CD4-positive, alpha-beta T cell treated with Interleukin-17A for 1 hour (primary cell): ENCODE data around the gene GLYATL1B.
"Not testable (repeated sequence)": the region's sequence is repeated elsewhere in the genome, so short reads cannot be mapped to it uniquely, and the experiment has no call there.

ENCODE experiments used
- DNase-seq: peaks from one replicate; pipeline ENCODE4 v3.0.0-alpha.2; 2020

GLYATL1B gene

GRCh38 chr11:59086007-59086406, at the start of gene GLYATL1B:
GLYATL1B (plus strand) TSS chr11:59086307; CDS start chr11:59086307, 0 bp downstream.
- not testable (repeated sequence) for DNase-seq

- not testable (repeated sequence) for DNase-seq
These were observed 49.6 kb upstream of the GLYATL1B start for GRCh38 chr11:59036542-59036941.

DNA sequence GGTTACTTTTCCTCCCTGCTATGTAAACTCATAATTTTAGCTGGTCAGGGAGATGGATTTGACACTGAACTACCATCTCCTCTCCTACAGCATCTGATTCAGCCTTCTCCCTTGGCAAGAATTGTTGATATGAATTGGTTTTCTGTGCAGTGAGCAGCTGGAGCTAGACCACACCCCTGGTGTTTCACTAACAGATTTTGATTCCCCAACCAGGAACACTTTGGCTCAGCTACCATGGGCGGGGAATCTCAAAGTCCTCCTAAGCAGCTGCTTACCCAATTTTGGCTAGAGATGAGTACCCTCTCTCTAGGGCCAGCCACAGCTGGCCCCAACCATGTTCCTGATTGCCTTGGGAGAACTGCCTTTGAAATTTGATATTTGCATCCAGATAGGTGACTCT, 48.7 kb upstream of the GLYATL1B start:
- DNase-seq: not testable (repeated sequence)

DNA sequence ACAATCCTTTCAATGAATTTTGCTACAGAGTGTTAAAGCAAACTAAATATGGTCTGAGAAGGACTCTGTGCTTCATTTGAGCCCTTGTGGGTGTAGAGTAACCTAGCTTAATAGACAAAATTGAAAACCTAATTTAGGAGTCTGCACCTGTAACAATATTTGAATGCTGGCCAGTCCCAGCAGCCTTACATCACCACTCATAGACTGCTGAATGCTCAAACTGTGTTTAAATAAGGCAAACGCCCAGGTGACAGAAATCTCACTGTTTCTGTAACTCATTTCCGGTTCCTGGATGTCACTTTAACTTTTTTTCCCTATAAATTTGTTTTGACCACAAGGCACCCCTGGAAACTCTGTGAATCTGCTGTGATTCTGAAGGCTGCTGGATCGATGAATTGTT, 45.5 kb upstream of the GLYATL1B start:
- no peak for DNase-seq

DNA sequence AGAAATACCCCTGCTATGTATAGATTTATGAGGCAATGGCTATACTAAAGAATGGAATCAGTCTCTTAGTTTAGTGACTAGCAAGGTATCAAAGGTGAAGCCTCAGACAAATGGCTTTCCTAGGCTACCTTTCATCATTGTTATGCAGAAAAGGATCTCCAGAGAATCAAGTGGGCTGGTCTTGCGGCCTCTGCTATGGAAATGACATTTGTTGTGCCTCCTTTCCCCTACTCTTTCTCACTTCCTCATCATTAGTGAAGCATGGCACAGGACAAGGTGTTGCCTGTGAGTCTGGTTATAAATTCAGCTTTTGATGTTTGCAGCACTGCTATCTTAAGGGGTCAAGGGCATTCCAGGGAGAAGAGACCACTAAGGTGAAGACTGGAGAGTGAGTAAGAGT, 34.7 kb upstream of the GLYATL1B start:
- not testable (repeated sequence) for DNase-seq

DNA sequence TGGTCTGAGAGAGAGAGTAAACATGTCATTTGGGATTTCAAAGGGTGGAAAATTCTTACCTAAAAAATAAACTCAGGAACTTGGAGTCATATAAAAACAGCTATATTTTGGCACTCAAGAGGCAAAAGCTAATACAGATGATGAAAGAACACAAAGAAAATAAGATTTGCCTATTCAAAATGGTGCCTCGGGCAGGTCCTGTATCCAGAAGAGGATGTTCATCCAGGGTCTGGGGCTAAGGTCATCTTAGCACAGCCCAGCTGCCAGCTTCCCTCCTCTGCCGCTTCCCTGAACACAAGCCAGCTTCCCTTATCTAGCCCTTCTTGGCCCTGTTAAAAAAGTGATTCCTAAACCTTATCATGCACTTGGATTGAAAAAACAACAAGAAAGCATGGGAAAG, 33.8 kb upstream of the GLYATL1B start:
- DNase-seq: not testable (repeated sequence)

DNA sequence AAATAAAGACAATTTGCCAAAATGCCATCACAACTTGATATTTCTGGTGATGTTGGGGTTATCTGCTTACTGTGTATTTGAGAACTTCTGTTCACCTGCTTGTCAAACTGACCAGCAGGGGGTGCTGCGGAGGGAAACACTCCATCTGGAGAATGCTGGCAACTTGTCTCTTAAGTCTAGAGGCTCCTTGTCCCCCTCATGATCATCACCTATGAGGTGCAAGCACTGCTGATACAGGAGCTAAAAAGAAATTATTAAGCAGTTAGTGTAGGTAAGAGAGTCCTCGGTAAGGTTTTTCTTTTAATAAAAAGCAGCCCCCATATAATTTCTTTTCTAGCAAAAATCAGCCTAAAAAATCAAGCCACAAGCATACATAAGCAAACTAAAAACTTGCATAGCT, 32.7 kb upstream of the GLYATL1B start:
- peak; percentile 78 for DNase-seq

GRCh38 chr11:59058120-59059033, 27.7 kb upstream of the GLYATL1B start:
- DNase-seq: peak; percentile 85

DNA sequence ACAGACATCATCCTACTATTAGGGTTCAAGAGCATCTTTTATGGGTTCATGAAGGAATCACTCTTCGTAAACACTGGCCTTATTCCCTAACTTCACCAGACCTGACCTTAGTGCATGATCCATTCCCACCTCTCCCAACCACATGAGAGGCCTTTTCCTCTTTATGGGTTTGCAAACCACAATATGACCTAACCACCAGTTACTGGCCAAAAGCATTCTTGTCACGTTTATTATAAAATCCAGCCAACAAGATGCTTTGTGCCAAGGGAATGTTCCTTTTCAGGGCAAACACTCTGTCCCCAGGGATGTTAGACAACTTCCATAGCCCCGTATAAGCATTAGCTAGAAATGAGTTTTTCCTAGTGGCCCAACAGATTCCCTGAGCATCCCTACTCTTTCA, 26.0 kb upstream of the GLYATL1B start:
- DNase-seq: not testable (repeated sequence)

DNA sequence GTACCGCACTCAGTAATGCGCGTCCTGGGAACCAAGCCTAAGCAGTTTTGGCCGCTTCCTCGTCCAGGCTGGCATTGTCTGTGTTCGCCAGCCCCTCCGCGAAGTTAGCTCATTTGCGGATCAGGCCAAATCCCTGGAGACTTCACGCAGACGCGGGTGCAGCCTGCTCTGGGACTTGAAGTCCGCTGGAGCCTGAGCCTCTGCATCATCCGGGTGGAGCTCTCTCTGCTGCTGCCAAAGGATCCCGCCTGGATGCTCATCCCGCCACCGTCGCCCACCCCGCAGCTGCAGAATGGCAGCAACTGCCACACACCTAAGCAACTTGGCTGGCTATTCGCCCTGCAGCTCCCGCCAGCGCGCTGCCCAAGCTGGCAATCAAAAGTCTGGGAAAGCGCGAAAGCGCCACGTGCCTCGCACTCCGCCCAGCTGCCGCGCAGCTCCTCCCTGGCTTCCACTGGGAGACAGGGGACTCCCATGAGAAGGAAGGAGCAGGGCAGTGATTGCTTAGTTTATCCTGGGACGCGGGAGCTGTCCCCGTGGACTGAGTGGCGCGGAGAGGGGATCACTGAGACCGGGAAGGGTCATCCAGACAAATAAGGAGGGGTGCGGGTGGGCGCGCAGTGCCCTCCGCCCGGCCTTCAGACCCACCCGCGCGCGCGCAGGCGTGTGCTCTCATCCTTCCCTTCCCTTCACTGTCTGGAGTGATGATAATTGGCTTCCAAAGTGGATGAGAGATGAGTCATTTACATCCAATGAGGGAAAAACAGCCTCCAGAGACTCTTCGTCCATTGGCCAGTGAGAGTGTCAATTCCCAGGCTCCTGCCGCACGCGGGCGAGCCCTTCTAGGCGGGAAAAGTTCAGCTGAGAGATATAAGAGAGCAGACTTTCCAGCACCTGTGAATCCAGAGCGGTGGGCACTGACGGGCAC, 23.2 kb upstream of the GLYATL1B start:
- no peak for DNase-seq

GRCh38 chr11:59063996-59064727, 21.9 kb upstream of the GLYATL1B start:
- DNase-seq: not testable (repeated sequence)

GRCh38 chr11:59069087-59069486, 17.0 kb upstream of the GLYATL1B start:
- no peak for DNase-seq

GRCh38 chr11:59076876-59077571, 9.1 kb upstream of the GLYATL1B start:
- no peak for DNase-seq

- no peak for DNase-seq
These were observed 7.7 kb upstream of the GLYATL1B start for GRCh38 chr11:59078435-59078834.

- no peak for DNase-seq
These were observed 7.0 kb upstream of the GLYATL1B start for GRCh38 chr11:59079086-59079485.

DNA sequence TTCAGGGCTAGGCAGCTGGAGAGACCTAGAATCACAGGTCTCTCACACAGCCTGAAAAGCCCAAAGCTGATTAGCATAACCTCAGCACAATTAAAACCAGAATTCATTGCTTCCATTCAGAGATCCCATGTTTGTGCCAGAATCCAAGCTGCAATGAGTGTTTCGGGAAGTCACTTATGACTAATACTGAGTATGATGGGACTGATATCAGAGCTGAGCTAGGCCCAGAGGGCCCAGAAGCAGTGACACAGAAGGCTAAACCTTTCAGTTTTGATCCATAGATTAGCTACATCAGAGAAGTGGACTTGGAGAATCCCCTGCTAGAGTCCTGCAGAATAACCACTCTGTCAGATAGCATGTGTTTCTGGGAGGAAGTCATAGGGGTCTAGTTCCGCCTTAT, 5.7 kb upstream of the GLYATL1B start:
- DNase-seq: not testable (repeated sequence)

- not testable (repeated sequence) for DNase-seq
These were observed 4.6 kb upstream of the GLYATL1B start for GRCh38 chr11:59081430-59082020.

DNA sequence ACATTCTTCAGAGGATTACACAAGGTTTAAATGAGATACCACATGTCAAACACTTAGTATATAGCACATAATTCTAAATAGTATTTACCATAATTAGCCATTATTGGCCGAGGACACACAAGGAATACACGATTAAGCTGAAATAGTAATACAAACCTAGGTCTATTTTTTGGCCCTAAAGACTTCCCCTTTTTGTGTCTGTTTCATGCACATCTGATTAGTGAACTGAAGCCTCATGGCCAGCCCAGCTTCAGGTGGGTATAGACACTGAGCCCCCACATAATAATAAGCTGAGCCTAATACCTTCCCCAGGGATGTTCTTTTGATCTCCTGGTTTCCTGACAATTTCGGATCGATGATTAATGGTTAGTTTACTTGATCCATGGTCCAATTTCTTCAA, 2.1 kb downstream of the GLYATL1B start:
- DNase-seq: no peak

DNA sequence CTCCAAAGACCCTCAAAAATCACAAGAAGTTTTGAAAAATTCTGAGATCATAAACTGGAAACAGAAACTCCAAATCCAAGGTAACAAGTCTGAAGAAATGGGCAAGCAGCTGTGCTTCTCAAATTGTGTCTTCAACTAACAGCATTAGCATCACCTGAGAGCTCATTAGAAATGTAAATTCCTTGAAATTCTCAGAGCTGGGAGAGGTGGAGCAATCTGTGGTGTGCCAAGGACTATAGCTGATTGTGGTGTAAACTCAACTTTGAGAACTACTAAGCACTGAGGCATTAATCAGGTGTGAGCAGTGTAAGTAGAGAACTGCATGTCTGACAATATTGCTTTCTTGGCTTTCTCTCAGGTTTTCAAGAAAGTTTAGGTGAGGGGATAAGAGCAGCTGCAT, 7.5 kb downstream of the GLYATL1B start:
- DNase-seq: not testable (repeated sequence)

GRCh38 chr11:59095225-59095624, 9.1 kb downstream of the GLYATL1B start:
- DNase-seq: not testable (repeated sequence)

- DNase-seq: not testable (repeated sequence)
These were observed 10.0 kb downstream of the GLYATL1B start for GRCh38 chr11:59095972-59096575.
